WERI-Rb-1 (cell line): Measurements from ENCODE around the gene G6PC3.
A peak's percentile ranks its signal among the peaks of the same experiment; 100 is the strongest.

Experiments used
- DNase-seq: peaks from one replicate; pipeline ENCODE4 v3.0.0-alpha.2; 2020
- H3K27ac ChIP-seq: fragments of 250-450 bp; sonication (Bioruptor Pico); 2 replicates; pipeline ENCODE4 v1.5.1; 2020; ENCODE audit warnings: mild to moderate bottlenecking, moderate library complexity
- H3K27me3 ChIP-seq: fragments of 250-450 bp; sonication (Bioruptor Pico); 2 replicates; pipeline ENCODE4 v1.5.1; 2021; ENCODE audit warnings: mild to moderate bottlenecking, low read depth, moderate library complexity; ENCODE audit not compliant: insufficient read depth, severe bottlenecking
- H3K36me3 ChIP-seq: fragments of 250-450 bp; sonication (Bioruptor Pico); 2 replicates; pipeline ENCODE4 v1.5.1; 2020; ENCODE audit warnings: mild to moderate bottlenecking, moderate library complexity
- H3K4me3 ChIP-seq: 2 replicates; pipeline ENCODE4 v1.5.1; 2011; ENCODE audit warnings: low read depth, mild to moderate bottlenecking, control low read depth, low read length
- H3K9me3 ChIP-seq: fragments of 250-450 bp; sonication (Bioruptor Pico); 2 replicates; pipeline ENCODE4 v1.5.1; 2021; ENCODE audit warnings: mild to moderate bottlenecking, moderate library complexity; ENCODE audit not compliant: severe bottlenecking
- CTCF ChIP-seq: IDR thresholded peaks from 2 replicates; pipeline ENCODE4 v1.5.1; 2011; ENCODE audit warnings: low read depth, mild to moderate bottlenecking, control low read depth, inconsistent platforms, low read length

The G6PC3 gene

GRCh38 chr17:44102849-44103622 is 32.5 kb downstream of the G6PC3 start:
- Histone ChIP-seq H3K9me3 (peaks cover 2% of the 10 kb centered on the region), H3K27ac (peak overlapping the region; percentile 41; the same call in 1 of the 2 replicates), H3K36me3 (peaks cover 60% of the 10 kb centered on the region), H3K27me3 (no peaks in the 10 kb centered on the region), H3K4me3 (no peak overlapping the region)
- DNase-seq: no peak
- no peak for TF ChIP-seq CTCF

- Histone ChIP-seq H3K4me3 (no peak overlapping the region), H3K9me3 (peaks cover 2% of the 10 kb centered on the region), H3K27ac (peak overlapping the region; percentile 27), H3K36me3 (peaks cover 62% of the 10 kb centered on the region), H3K27me3 (no peaks in the 10 kb centered on the region)
- TF ChIP-seq CTCF: peak; percentile 70
- peak; percentile 95 for DNase-seq
Measured at GRCh38 chr17:44105483-44105882, 34.9 kb downstream of the G6PC3 start.

DNA sequence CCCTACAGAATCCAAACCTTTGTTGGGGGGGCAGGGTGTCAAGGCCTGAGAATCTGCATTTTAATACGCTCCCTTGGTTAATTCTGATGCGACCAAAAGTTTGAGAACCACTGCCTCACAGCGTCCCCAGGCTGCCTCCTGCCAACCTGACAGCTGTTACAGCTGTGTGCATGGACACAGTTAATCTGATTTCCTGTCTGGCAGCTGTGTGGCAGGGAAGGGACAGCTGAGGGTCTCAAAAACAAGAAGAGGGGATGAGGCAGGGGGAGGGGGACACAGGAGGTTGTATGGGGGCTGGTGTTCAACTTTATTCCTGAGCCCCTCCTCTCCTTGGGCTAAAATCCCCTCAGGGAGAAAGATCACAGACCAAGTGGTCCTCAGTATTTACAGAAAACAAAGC is 35.4 kb downstream of the G6PC3 start:
- peaks cover 64% of the 10 kb centered on the region for H3K36me3 ChIP-seq

DNA sequence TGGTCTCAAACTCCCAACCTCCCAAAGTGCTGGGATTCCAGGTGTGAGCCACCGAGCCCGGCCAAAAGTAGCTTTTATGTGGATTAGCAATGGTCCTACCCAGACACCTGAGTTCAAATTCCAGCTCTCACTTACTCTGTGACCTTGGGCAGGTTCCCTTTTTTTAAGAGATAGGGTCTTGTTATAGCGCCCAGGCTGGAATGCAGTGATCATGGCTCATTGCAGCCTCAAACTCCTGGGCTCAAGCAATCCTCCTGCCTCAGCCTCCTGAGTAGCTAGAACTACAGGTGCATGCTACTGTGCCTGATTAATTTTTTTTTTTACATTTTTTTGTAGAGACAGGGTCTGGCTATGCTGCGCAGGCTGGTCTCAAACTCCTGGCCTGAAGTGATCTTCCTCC is 36.3 kb downstream of the G6PC3 start:
- Histone ChIP-seq H3K36me3 (peaks cover 63% of the 10 kb centered on the region), H3K4me3 (no peak overlapping the region), H3K27ac (no peak overlapping the region), H3K27me3 (no peaks in the 10 kb centered on the region), H3K9me3 (peaks cover 2% of the 10 kb centered on the region)
- TF ChIP-seq CTCF: no peak
- no peak for DNase-seq

More for the DNA sequence above, 35.4 kb downstream of the G6PC3 start:
- H3K27me3 ChIP-seq: no peaks in the 10 kb centered on the region
- no peak for TF ChIP-seq CTCF
- no peak overlapping the region for H3K4me3 ChIP-seq
- H3K9me3 ChIP-seq: peaks cover 2% of the 10 kb centered on the region
- H3K27ac ChIP-seq: peak overlapping the region; percentile 27
- DNase-seq: no peak

GRCh38 chr17:44108440-44109311 is 38.1 kb downstream of the G6PC3 start:
- H3K27me3 ChIP-seq: no peaks in the 10 kb centered on the region
- peaks cover 63% of the 10 kb centered on the region for H3K36me3 ChIP-seq
- no peaks in the 10 kb centered on the region for H3K9me3 ChIP-seq
- DNase-seq: peak; percentile 86
- no peak for TF ChIP-seq CTCF
- peak overlapping the region; percentile 79 for H3K27ac ChIP-seq
- peak overlapping the region; percentile 11 for H3K4me3 ChIP-seq
